HG02798 (cell line): ENCODE data around the gene PACSIN2.

Experiments used
- ATAC-seq: cut with Tn5 transposase; IDR thresholded peaks from one replicate; pipeline ENCODE4 v1.9.1; 2021; ENCODE audit warnings: mild to moderate bottlenecking; ENCODE audit not compliant: unreplicated experiment, poor library complexity

PACSIN2 gene

GRCh38 chr22:42994276-42994916 lies 20.6 kb downstream of the PACSIN2 start:
- ATAC-seq = no peak

GRCh38 chr22:42993651-42994275 lies 21.2 kb downstream of the PACSIN2 start:
- ATAC-seq = no peak

GRCh38 chr22:42992886-42993479 lies 22.0 kb downstream of the PACSIN2 start:
- no peak for ATAC-seq

- no peak for ATAC-seq
These were observed 22.9 kb downstream of the PACSIN2 start for GRCh38 chr22:42992092-42992491.

- ATAC-seq = no peak
These were observed 23.8 kb downstream of the PACSIN2 start for GRCh38 chr22:42991010-42991651.

- ATAC-seq = no peak
These were observed 24.7 kb downstream of the PACSIN2 start for GRCh38 chr22:42990131-42990838.

- no peak for ATAC-seq
These were observed 28.8 kb downstream of the PACSIN2 start for GRCh38 chr22:42986115-42986514.

- no peak for ATAC-seq
These were observed 29.4 kb downstream of the PACSIN2 start for GRCh38 chr22:42985531-42985905.

GRCh38 chr22:42984814-42985530 lies 30.0 kb downstream of the PACSIN2 start:
- no peak for ATAC-seq

GRCh38 chr22:42984397-42984796 lies 30.6 kb downstream of the PACSIN2 start:
- no peak for ATAC-seq

GRCh38 chr22:42983470-42983869 lies 31.5 kb downstream of the PACSIN2 start:
- ATAC-seq = no peak

- no peak for ATAC-seq
These were observed 35.3 kb downstream of the PACSIN2 start for GRCh38 chr22:42979606-42980005.

GRCh38 chr22:42978453-42979103 lies 36.4 kb downstream of the PACSIN2 start:
- no peak for ATAC-seq

GRCh38 chr22:42977569-42977968 lies 37.4 kb downstream of the PACSIN2 start:
- no peak for ATAC-seq

- no peak for ATAC-seq
These were observed 38.6 kb downstream of the PACSIN2 start for GRCh38 chr22:42976217-42976933.

- ATAC-seq = no peak
These were observed 40.7 kb downstream of the PACSIN2 start for GRCh38 chr22:42974223-42974622.

GRCh38 chr22:42973536-42973881 lies 41.4 kb downstream of the PACSIN2 start:
- no peak for ATAC-seq

- no peak for ATAC-seq
These were observed 42.1 kb downstream of the PACSIN2 start for GRCh38 chr22:42972649-42973535.
